ENCODE measurements around the gene USP8. TPM values are rescaled to one million over a fixed set of nuclear protein-coding genes. Genes with fewer than 3 reads are reported as not detected.
"Not testable (repeated sequence)": the region's sequence is repeated elsewhere in the genome, so short reads cannot be mapped to it uniquely, and the experiment has no call there.

The USP8 gene
- total and polyA plus RNA-seq, 2 of the 4 experiments (the other 2 are of a cell fraction), result 25.4 to 52.2 TPM

GRCh38 chr15:50381438-50381837, 42.8 kb upstream of the USP8 start:
- no peaks in the 10 kb centered on the region for H3K27me3 ChIP-seq (ENCODE audit: control insufficient read depth, insufficient read depth, low read length)
- H3K36me3 ChIP-seq (ENCODE audit: control insufficient read depth, insufficient read depth, low read length), result no peaks in the 10 kb centered on the region
- H3K14ac ChIP-seq (replicated peaks; ENCODE audit: low read depth, low read length), result no peak overlapping the region
- H3K9me3 ChIP-seq (ENCODE audit: control insufficient read depth, insufficient read depth, low read length), result no peaks in the 10 kb centered on the region
- H2AFZ ChIP-seq (replicated peaks; ENCODE audit: low read length, poor library complexity), result no peak overlapping the region
- intact Hi-C loops (cut with micrococcal nuclease), result no loop called here
- H3K79me1 ChIP-seq (ENCODE audit: low read depth in 1 of 2, low read length in 2 of 2), result no peaks in the 10 kb centered on the region
- no peak for DNase-seq
- no peak overlapping the region for H4K8ac ChIP-seq (ENCODE audit: low read depth in 2 of 2, low read length in 2 of 2)
- no peak overlapping the region for H3K4me2 ChIP-seq (ENCODE audit: low read depth, low read length)
- no peak overlapping the region for H2AK5ac ChIP-seq (ENCODE audit: low read depth, low read length)
- BruUV-seq (replicated peaks), result no TSS peak
- no peak overlapping the region for H3K4me3 ChIP-seq (ENCODE audit: insufficient read depth, low read depth, low read length)
- H3K27ac ChIP-seq (ENCODE audit: insufficient read depth, low read length), result no peak overlapping the region
- H4K20me1 ChIP-seq (ENCODE audit: insufficient read depth, low read length), result no peaks in the 10 kb centered on the region
- H3K4me1 ChIP-seq (ENCODE audit: control insufficient read depth, insufficient read depth, low read length), result no peaks in the 10 kb centered on the region
- ATAC-seq (ENCODE audit: low read depth), result no peak
- ChIA-PET POLR2A (ENCODE audit: unreplicated experiment) (no interaction called here), CTCF (no interaction called here)
- no peak overlapping the region for H2AK9ac ChIP-seq (replicated peaks; ENCODE audit: low read depth, low read length, poor library complexity)
- H4K5ac ChIP-seq (ENCODE audit: low read depth, low read length), result no peak overlapping the region
- in situ Hi-C loops (cut with MboI; ENCODE audit: low sequenced_read_pairs), result no loop called here
- dilution Hi-C loops (cut with HindIII; ENCODE audit: low sequenced_read_pairs, unreplicated experiment), result no loop called here
- H3K9me1 ChIP-seq (ENCODE audit: insufficient read depth, low read length), result no peaks in the 10 kb centered on the region
- no peak overlapping the region for H2BK20ac ChIP-seq (ENCODE audit: low read depth, low read length)
- H3K56ac ChIP-seq (ENCODE audit: extremely low read depth, insufficient read depth, low read length), result no peak overlapping the region
- H2BK15ac ChIP-seq (ENCODE audit: low read depth, low read length), result no peak overlapping the region
- H2BK5ac ChIP-seq (ENCODE audit: low read depth, low read length, poor library complexity, severe bottlenecking), result no peak overlapping the region
- no peak overlapping the region for H3K18ac ChIP-seq (ENCODE audit: low read depth, low read length)
- no CpG with 5 or more reads among the region's 1 CpG for WGBS, 2 experiments (ENCODE audit: extremely low coverage in 2 of 2, insufficient read length in 1 of 2)
- H4K91ac ChIP-seq (ENCODE audit: insufficient read depth, low read depth, low read length), result no peak overlapping the region
- no peak overlapping the region for H3K9ac ChIP-seq (ENCODE audit: low read depth, low read length)
- H3K4ac ChIP-seq (ENCODE audit: low read depth, low read length), result no peak overlapping the region
- H2BK120ac ChIP-seq (ENCODE audit: low read depth, low read length), result no peak overlapping the region
- H3K23ac ChIP-seq (ENCODE audit: low read depth, low read length), result no peak overlapping the region
- TF ChIP-seq ELK1 (IDR thresholded peaks at IDR 0.05; ENCODE audit: borderline replicate concordance, low read depth, low read length) (no peak), NFE2L2 (IDR thresholded peaks at IDR 0.05; ENCODE audit: low read depth, low read length) (no peak), BHLHE40 (IDR thresholded peaks at IDR 0.05; ENCODE audit: low read depth, low read length) (no peak), USF2 (IDR thresholded peaks at IDR 0.05; ENCODE audit: low read depth, low read length) (no peak)

GRCh38 chr15:50382408-50382807, 41.8 kb upstream of the USP8 start:
- H3K4ac ChIP-seq (ENCODE audit: low read depth, low read length); H4K20me1 ChIP-seq (ENCODE audit: insufficient read depth, low read length); H3K4me1 ChIP-seq (ENCODE audit: control insufficient read depth, insufficient read depth, low read length); H3K4me3 ChIP-seq (ENCODE audit: insufficient read depth, low read depth, low read length); H3K14ac ChIP-seq (replicated peaks; ENCODE audit: low read depth, low read length); H3K9me3 ChIP-seq (ENCODE audit: control insufficient read depth, insufficient read depth, low read length); H3K18ac ChIP-seq (ENCODE audit: low read depth, low read length); H4K5ac ChIP-seq (ENCODE audit: low read depth, low read length); POLR2A ChIA-PET (ENCODE audit: unreplicated experiment); H3K56ac ChIP-seq (ENCODE audit: extremely low read depth, insufficient read depth, low read length); H2AFZ ChIP-seq (replicated peaks; ENCODE audit: low read length, poor library complexity); H2BK5ac ChIP-seq (ENCODE audit: low read depth, low read length, poor library complexity, severe bottlenecking); H3K23ac ChIP-seq (ENCODE audit: low read depth, low read length); dilution Hi-C loops (cut with HindIII; ENCODE audit: low sequenced_read_pairs, unreplicated experiment); DNase-seq; H3K9me1 ChIP-seq (ENCODE audit: insufficient read depth, low read length); intact Hi-C loops (cut with micrococcal nuclease); H2BK15ac ChIP-seq (ENCODE audit: low read depth, low read length); CTCF ChIA-PET; H3K27ac ChIP-seq (ENCODE audit: insufficient read depth, low read length); H4K8ac ChIP-seq (ENCODE audit: low read depth in 2 of 2, low read length in 2 of 2); ATAC-seq (ENCODE audit: low read depth); H3K79me1 ChIP-seq (ENCODE audit: low read depth in 1 of 2, low read length in 2 of 2); H3K9ac ChIP-seq (ENCODE audit: low read depth, low read length); H2BK120ac ChIP-seq (ENCODE audit: low read depth, low read length); in situ Hi-C loops (cut with MboI; ENCODE audit: low sequenced_read_pairs); H3K27me3 ChIP-seq (ENCODE audit: control insufficient read depth, insufficient read depth, low read length); H2BK20ac ChIP-seq (ENCODE audit: low read depth, low read length); H3K36me3 ChIP-seq (ENCODE audit: control insufficient read depth, insufficient read depth, low read length); H2AK9ac ChIP-seq (replicated peaks; ENCODE audit: low read depth, low read length, poor library complexity); BruUV-seq (replicated peaks); H2AK5ac ChIP-seq (ENCODE audit: low read depth, low read length); H3K4me2 ChIP-seq (ENCODE audit: low read depth, low read length); H4K91ac ChIP-seq (ENCODE audit: insufficient read depth, low read depth, low read length): not testable (repeated sequence)
- 100% methylated on average over 1 of the region's 5 CpGs; no CpG with 5 or more reads in 1 of the 2 experiments for WGBS, 2 experiments (ENCODE audit: extremely low coverage in 2 of 2, insufficient read length in 1 of 2)
